ENCODE data around the gene RBPJL. TPM values are rescaled to one million over a fixed set of nuclear protein-coding genes. Genes with fewer than 3 reads are reported as not detected.
A peak's percentile ranks its signal among the peaks of the same experiment; 100 is the strongest.

The RBPJL gene
- total RNA-seq, 1 donor from 2014 or later = not detected

GRCh38 chr20:45288860-45289259 lies 17.8 kb upstream of the RBPJL start:
- intact Hi-C loops (cut with DNase I) = no loop called here
- H3K27me3 ChIP-seq = no peaks in the 10 kb centered on the region
- no peaks in the 10 kb centered on the region for H3K9me3 ChIP-seq
- TF ChIP-seq CTCF (IDR thresholded peaks at IDR 0.05) = no peak
- no peaks in the 10 kb centered on the region for H3K36me3 ChIP-seq
- no peak for DNase-seq (ENCODE audit: low spot score in 2 of 2)
- H3K4me3 ChIP-seq = no peak overlapping the region
- H3K4me1 ChIP-seq = peaks cover 0 to 4% of the 10 kb centered on the region in 2 donors
- no peak overlapping the region for H3K27ac ChIP-seq

- no peak for TF ChIP-seq CTCF (IDR thresholded peaks at IDR 0.05)
- Histone ChIP-seq H3K4me1 (peaks cover 0 to 4% of the 10 kb centered on the region in 2 donors), H3K27me3 (no peaks in the 10 kb centered on the region), H3K4me3 (no peak overlapping the region), H3K9me3 (no peaks in the 10 kb centered on the region), H3K27ac (no peak overlapping the region), H3K36me3 (no peaks in the 10 kb centered on the region)
- intact Hi-C loops (cut with DNase I) = loop anchor here (2.0 kb wide), 1 partner anchor 245 kb away; no protein-coding TSS in a partner anchor
- DNase-seq (ENCODE audit: low spot score in 2 of 2) = no peak
Measured at GRCh38 chr20:45289942-45290676, 16.5 kb upstream of the RBPJL start.

DNA sequence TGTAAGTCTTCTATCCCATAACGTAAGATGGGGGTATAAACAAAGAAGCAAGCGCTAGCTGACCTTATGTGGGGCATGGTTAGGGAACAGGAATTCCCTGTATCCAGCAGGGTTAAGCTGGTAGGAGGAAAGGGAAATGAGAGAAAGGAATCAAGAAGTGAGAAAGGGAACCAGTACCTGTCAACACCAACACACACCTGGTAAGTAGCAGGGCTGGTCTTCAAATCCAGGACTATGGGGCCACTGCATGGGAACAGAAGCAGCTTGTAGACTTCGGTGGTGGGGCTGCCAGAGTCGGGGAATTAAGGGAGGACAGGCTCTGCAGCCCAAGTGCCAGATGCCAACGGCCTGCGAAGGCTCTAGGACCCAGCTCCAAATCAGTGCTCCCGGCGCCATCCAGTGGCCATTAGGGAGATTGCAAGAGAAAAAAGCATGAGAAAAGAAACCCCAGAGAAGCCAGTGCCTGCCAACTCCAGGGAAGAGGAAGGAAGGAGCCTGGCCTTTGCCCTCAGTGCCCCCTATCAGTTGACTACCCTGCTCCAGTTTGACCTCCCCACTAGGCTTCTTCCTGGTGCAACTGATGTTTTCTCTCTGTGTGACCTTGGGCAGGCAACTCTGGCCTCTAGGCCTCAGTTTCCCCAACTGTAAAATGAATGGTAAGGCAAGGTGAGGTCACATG lies 15.8 kb upstream of the RBPJL start:
- TF ChIP-seq CTCF (IDR thresholded peaks at IDR 0.05) = peak; percentile 49 to 74 (median 71)
- peak; percentile 24 to 89 for DNase-seq (ENCODE audit: low spot score in 2 of 2)
- H3K36me3 ChIP-seq = no peaks in the 10 kb centered on the region
- intact Hi-C loops (cut with DNase I) = loop anchor here (2.0 kb wide), 1 partner anchor 246 kb away; no protein-coding TSS in a partner anchor
- H3K4me3 ChIP-seq = no peak overlapping the region
- H3K4me1 ChIP-seq = peaks cover 0 to 4% of the 10 kb centered on the region in 2 donors
- H3K27ac ChIP-seq = no peak overlapping the region
- no peaks in the 10 kb centered on the region for H3K27me3 ChIP-seq
- H3K9me3 ChIP-seq = no peaks in the 10 kb centered on the region

DNA sequence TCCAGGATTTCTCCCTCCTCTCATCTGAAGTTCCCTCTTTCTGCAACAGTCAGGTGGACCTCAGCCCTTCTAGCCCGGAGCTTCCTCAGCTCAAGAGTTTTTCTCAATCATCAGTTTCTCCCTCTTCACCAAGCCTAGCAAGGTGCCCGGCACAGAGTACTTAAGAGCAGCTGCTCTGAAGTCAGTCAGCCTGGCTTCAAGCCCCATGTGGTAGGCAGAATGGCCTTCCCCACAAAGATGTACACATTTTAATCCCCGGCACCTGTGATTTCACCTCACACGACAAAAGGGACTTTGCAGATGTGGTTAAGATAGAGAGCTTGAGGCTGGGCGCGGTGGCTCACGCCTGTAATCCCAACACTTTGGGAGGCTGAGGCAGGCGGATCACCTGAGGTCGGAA lies 15.1 kb upstream of the RBPJL start:
- no peak for DNase-seq (ENCODE audit: low spot score in 2 of 2)
- no peaks in the 10 kb centered on the region for H3K36me3 ChIP-seq
- no peak overlapping the region for H3K4me3 ChIP-seq
- no peak for TF ChIP-seq CTCF (IDR thresholded peaks at IDR 0.05)
- intact Hi-C loops (cut with DNase I) = loop anchor here (2.0 kb wide), 1 partner anchor 247 kb away; no protein-coding TSS in a partner anchor
- no peaks in the 10 kb centered on the region for H3K27me3 ChIP-seq
- H3K27ac ChIP-seq = no peak overlapping the region
- no peaks in the 10 kb centered on the region for H3K9me3 ChIP-seq
- H3K4me1 ChIP-seq = peaks cover 0 to 4% of the 10 kb centered on the region in 2 donors

DNA sequence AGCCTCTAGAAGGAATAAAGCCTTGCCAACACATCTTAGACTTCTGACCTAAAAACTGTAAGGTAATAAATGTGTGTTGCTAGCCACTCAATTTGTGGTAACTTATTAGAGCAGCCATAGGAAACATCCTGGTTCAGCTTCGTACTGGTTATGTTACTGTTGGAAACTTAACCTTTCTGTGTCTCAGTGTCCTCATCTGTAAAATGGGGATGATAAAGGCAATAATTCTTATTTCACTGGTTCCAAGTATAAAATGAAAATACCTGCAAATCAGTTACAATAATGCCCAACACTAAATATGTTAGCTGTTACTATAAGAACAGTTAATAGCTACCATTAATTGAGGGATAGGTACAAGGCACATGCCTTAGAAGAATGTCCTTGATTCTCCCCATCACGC lies 14.3 kb upstream of the RBPJL start:
- no peak overlapping the region for H3K27ac ChIP-seq
- no peaks in the 10 kb centered on the region for H3K9me3 ChIP-seq
- no peak overlapping the region for H3K4me3 ChIP-seq
- no peak for TF ChIP-seq CTCF (IDR thresholded peaks at IDR 0.05)
- intact Hi-C loops (cut with DNase I) = no loop called here
- H3K4me1 ChIP-seq = peaks cover 0 to 4% of the 10 kb centered on the region in 2 donors
- H3K27me3 ChIP-seq = no peaks in the 10 kb centered on the region
- no peak for DNase-seq (ENCODE audit: low spot score in 2 of 2)
- H3K36me3 ChIP-seq = no peaks in the 10 kb centered on the region
